NCI-H446 (cell line): ENCODE data around the gene EXOC4.
"Not testable (repeated sequence)": the region's sequence is repeated elsewhere in the genome, so short reads cannot be mapped to it uniquely, and the experiment has no call there.

Source experiments
- DNase-seq, 2 experiments: peaks; one replicate each; lab custom pipeline; 2025; lab: John Stamatoyannopoulos, UW

Gene EXOC4

DNA sequence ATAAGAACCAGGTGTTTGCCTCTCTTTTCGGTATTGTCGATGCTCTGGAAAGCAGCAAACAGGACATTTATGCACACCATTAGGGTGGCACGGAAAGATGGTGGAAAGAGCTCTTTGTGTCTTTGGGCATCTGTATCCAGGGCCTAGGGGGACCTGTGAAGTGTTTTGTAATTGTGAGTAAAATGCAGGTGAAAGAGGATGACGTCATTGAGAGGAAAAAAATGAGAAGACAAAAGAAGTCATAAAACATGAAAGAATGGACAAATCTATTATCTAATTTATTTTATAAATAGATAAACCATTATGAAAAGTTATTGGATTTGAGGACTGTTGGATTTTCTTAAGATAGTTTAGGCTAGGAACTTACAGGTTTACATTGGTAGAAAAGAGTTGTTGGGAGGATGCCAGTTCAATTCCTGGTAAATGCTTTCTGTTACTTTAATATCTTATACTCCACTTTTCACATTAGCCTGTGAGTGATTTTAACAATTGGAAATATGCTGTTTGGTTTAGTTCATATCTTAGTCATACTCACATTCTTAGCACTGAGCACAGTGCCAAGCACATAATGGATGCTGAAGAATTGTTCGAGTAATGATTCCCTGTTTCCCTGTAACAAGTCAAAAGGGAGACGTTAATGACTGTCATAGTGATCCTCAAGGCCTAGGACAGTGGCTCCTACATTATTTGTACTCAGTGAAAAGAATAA is 62.6 kb downstream of the EXOC4 start:
- DNase-seq = no peak

DNA sequence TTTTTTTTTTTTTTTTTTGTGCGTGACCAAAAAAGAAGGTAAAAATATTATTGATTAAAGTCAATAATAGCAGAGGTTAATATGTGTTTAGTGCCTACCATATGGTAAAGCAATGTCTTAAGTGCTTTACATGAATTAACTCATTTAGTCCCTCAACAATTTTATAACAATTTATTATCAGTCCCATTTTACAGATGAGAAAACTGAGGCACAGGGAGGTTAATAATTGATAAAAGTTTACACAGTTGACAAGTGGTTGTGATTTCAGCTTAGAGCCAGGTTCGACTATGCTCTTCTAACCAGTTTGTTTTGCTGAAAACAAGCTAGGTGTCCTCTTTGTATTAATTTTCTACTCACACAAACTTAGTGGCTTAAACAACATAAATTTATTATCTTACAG is 67.0 kb downstream of the EXOC4 start:
- no peak for DNase-seq

DNA sequence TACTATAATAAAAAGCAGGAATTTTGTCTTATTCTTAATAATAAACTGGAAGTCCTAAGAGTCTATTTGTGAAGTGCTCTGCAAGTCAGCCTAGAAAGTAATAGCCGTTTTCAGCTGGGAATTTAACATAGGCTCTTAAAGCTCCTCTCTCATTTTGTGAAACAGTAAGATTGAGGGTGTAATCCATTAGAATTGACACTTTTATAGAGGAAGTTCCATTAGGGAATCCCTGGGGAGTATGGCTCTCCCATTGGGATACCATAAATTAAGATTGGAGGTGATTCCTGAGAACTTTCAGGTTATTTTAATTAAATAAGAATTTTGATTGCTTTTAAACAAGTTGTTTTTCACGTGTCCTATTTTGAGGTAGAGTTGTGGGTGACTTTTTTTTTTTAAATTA is 68.0 kb downstream of the EXOC4 start:
- DNase-seq = no peak

DNA sequence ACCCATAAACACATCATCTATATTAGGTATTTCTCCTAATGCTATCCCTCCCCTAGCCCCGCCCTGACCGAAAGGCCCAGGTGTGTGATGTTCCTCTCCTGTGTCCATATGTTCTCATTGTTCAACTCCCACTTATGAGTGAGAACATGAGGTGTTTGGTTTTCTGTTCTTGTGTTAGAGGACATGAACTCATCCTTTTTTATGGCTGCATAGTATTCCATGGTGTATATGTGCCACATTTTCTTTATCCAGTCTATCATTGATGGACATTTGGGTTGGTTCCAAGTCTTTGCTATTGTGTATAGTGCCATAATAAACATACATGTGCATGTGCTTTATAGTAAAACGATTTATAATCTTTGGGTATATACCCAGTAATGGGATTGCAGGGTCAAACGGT is 68.5 kb downstream of the EXOC4 start:
- DNase-seq = not testable (repeated sequence)

DNA sequence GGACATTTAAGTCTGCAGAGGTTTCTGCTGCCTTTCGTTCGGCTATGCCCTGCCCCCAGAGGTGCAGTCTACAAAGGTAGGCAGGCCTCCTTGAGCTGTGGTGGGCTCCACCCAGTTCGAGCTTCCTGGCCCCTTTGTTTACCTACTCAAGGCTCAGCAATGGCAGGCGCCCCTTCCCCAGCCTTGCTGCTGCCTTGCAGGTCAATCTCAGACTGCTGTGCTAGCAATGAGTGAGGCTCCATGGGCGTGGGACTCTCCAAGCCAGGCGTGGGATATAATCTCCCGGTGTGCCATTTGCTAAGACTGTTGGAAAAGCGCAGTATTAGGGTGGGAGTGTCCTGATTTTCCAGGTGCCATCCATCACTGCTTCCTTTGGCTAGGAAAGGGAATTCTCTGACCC is 73.9 kb downstream of the EXOC4 start:
- DNase-seq = not testable (repeated sequence)

DNA sequence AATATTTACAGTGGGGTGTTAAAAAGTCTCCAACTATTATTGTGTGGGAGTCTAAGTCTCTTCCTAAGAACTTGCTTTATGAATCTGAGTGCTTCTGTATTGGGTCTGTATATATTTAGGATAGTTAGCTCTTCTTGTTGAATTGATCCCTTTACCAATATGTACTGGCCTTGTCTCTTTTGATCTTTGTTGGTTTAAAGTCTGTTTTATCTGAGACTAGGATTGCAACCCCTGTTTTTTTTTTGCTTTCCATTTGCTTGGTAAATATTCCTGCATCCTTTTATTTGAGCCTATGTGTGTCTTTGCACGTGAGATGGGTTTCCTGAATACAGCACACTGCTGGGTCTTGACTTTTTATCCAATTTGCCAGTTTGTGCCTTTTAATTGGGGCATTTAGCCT is 75.1 kb downstream of the EXOC4 start:
- DNase-seq = not testable (repeated sequence)

DNA sequence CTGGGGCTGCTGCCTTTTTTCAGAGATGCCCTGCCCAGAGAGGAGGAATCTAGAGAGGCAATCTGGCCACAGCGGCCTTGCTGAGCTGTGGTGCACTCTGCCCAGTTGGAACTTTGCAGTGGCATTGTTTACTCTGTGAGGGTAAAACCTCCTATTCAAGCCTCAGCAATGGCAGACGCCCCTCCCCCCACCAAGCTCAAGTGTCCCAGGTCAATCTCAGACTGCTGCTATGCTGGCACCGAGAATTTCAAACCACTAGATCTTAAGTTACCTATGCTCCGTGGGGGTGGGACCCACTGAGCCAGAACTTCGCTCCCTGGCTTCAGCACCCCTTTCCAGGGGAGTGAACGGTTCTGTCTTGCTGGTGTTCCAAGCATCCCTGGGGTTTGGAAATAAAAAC is 77.2 kb downstream of the EXOC4 start:
- DNase-seq = no peak

DNA sequence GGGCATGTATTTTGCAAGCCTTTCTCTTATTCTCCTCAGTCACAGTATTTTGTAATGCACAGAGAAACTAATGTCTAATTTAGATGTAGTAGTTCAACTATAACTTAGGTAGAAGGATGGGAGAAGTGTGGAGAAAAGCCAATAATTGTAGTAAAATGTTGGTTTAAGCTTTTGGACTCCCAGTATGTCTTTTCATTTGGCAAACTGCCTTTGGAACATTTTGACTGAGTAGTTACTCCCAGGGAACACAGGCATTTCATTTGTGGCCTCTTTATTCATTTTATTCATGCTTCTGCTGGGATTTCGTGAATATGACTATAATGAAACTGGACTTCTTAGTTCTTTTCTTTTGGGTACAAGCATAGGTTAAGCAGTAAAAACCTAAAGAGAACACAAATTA is 79.0 kb downstream of the EXOC4 start:
- no peak for DNase-seq

DNA sequence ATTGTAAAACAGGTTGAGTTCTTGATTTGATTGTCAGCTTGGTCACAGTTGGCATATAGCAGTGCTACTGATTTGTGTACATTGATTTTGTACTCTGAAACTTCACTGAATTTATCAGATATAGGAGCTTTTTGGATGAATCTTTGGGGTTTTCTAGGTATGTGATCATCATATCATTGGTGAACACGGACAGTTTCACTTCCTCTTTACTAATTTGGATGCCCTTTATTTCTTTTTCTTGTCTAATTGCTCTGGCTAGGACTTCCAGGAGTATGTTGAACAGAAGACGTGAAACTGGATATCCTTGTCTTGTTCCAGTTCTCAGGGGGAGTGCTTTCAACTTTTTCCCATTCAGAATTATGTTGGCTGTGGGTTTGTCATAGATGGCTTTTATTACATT is 86.9 kb downstream of the EXOC4 start:
- DNase-seq = no peak

DNA sequence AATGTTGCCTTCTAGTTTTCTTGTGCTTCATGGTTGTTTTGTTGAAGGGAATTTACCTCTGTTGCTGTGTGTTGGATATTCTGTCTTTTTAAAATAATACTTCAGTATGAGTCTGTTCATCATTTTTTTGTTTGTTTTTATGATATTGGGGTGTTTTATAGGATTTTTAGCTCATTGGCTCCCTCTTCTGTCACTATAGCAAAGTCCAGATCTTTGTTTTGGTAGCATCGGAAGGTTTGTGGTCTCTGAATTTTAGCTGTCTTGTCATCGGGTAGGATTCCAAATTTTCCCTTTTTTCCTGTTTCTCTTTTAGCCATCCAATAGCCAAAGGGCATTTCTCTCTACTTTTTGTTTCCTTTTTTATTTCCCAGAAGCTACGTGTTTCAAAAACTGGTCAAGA is 91.4 kb downstream of the EXOC4 start:
- no peak for DNase-seq

DNA sequence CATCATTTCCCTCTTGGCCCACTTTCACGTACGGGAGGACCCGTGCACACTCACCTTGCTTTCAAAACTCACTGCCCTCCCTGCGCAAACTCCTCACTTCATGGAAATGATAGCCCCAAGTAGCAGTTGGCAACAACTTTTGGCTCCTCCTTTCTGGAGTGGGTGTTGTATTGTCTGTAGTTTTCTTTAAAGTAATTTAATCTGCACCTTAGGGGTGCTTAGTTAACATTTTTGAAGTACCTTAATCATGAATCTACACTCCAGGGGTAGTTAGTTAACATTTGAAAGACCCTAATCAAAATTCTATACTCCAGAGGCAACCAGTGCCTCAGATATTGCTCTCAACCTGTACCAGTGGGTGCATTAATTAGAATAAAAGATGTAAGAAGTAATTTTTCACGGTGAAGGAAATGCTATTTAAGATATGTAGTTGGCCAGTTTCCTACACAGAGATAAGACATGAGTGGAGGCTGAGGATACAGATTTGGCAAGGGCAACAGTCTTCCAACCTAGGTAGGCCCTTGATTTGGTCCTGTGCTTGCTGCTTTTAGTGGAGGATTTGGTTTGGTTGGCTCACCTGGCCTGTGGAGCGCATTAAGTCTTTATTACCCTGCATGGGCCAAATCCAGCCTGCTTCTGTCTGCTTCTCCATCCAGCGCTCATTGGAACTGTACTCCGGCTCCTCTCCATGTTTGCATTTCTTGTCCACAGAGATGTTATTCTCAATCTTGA is 93.0 kb downstream of the EXOC4 start:
- DNase-seq = no peak

DNA sequence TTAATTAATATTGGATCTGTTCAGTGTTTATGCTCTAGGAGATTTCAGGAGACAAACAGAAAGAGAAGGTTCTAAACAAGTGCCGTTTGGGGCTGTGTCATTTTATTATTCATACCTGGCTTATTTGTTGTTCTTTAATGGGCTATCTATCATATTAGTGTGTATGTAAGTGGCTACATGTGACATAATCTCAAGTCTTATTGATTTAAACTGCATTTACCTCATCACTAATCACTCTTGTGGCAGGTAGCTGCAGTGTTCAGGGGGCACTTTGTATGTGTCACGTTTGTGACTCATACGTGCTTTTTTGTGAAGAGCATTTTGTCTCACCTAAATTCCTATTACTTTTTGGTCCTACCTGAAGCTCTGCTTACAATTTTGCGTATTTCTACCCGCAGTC is 95.4 kb downstream of the EXOC4 start:
- DNase-seq = no peak

DNA sequence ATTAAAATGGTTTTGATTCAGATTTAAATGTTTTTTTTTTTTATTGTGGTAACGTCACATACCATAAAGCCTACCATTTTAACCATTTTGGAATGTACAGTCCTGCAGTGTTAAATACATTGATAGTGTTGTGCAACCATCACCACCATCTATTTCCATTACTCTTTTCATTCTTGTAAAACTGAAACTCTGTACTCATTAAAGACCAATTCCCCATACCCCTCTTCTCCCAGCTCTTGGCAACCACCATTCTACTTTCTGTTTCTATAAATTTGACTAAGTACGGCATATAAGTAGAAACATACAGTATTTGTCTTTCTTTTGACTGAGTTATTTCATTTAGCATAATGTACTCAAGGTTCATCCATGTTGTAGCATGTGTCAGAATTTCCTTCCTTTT is 96.2 kb downstream of the EXOC4 start:
- DNase-seq = no peak

DNA sequence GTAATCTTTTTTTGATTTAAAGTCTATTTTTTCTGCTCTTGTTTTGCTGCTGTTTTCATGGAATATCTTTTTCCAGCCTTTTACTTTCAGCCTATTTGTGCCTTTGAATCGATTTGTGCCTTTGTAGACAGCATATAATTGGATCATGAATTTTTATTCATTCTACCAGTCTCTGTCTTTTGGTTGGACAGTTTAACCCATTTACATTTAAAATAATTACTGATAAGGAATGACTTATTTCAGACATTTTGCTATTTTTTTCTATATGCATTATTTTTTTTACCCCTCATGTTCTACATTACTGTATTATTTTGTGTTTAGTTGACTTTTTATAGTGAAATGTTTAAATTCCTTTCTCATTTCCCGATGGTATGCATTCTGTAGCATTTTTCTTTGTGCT is 99.6 kb downstream of the EXOC4 start:
- no peak for DNase-seq

DNA sequence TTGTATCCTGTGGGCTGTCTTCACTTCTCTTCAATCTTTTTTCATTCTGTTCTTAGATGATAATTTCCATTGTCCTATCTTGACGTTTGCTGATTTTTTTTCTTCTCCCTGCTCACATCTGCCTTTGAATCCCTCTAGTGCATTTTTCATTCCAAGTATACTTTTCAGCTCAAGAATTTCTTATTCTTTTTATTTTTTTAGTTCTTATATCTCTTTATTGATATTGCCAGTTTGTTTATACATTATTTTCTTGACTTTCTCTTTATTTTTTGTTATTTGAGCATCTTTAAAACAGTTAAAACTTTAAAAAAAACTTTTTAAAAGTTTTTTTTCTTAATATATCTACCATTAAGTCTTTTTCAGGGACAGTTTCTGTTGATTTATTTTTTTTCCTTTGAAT is 100.9 kb downstream of the EXOC4 start:
- DNase-seq = no peak

DNA sequence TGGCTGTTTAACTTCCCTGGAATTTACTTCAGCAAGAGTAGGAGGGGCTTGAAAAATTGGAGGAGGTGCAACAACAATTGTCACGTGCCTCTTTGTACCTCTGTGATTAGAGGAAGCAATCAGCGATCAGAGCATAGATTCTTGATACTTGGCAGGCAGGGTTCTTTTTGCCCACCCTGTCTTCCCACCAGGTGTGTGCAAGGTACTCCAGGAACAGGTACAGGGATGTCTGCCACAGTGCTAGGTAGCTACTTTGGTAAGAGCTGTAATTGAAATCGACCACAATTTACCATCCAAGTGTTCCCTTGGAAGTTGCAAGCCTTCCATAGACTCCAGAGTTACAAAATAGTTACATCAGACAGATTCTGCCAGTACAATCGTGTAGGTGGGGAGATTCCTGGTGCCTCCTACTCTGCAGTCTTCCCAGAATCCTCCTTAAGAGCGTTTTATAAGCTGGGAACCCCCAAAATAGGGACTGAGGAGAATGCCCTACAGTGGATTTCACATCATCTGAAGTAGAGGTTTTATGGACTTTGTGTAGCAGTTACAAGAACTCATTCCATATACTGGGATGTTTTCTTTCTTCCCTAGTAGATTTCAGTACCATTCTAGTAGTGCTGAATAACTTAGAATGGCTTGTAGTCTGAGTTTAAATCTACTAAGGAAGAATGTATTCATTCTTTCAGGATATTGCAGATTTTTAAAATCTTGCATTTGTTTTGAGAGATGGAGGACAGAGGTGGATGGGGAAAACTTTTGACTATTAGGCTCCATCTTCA is 101.9 kb downstream of the EXOC4 start:
- DNase-seq = no peak

DNA sequence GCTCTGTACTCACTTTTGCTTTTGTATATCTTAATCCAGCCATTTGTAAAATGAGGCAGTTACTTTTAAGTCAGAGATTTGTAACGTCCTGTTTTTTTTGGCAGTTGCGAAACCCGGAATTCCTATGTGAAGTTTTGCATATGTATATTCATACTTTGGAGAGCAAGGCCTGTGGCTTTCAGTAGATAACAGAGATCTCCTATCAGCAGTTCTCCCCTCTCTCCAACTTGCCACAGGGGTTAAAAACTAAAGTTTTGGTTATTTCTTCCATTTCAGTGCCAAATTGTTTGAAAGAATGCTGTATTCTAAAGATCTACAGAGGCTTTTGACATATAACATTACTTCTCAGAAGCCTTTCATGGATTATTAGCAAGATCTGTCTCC is 102.4 kb downstream of the EXOC4 start:
- DNase-seq = no peak

DNA sequence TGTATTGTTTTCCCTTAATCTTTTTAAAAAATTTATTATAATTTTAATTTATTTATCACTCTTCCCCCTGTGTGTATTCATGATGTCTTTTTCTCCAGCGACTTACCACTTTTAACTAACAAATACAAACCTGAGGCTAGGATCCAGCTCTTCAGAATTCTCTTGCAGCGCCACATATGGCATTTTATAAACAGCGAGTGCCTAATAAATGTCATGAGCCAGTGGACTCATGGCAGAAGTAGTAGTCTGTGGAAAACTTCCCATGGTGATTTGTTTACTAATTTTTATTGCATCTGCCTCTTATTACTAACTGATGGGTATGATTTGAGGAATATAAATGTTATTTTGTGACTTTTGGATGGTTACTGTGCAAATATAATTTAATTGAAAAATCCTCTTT is 102.9 kb downstream of the EXOC4 start:
- DNase-seq = no peak

DNA sequence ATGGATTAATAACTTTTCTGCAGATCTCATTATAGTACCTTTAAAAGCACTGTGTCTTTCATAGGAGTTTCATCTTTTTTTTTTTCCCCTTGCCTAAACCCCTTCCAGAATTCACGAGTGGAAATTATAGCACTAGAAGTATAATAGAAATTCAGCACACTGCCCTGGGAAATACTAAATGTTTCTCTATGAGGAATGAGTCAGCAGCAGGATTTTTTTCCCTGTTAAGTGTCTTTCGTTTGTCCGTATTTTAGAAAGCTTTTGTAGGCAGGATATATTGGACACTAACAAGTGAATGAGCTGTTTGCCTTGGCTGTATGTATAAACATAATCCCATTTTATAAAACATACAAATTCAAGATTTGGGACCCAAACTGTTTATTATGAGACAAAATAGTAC is 105.8 kb downstream of the EXOC4 start:
- DNase-seq = no peak

DNA sequence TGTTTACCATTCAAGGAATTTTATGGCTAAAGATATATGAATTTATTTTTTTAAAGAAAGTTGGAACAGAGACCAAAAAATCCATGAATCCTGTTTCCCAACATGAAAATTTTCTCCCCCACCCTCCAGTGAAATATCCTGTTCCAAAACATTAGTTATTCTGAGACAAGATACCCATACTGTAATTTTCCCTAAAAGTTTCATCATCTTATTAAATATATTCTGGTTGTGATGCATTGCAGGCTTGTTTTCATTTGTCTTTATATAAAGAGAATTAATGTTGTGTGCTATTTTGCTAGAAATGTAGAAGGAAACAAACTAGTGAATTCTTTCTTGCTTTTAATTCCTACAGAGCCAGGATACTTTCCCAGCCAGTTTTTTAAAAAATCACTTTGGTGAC is 106.6 kb downstream of the EXOC4 start:
- DNase-seq = no peak

DNA sequence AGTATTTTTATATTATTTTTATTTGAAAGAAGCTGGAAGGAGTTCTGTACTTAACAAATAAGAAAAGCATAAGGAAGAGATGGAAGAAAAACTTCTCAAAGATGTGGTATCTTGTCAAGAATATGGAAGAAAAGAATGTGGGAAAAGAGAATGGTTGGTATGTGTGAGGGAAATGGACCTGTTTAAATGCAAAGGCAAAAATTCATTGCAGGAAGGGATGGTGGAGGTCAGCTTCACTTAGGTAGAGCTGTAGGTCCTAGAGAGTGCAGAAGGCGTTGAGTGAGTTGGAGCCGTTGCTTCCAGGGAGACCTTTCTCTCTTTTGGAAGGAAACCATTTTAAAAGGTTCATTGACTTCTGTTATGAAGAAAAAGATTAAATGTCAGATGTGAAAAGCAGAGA is 107.3 kb downstream of the EXOC4 start:
- no peak for DNase-seq

DNA sequence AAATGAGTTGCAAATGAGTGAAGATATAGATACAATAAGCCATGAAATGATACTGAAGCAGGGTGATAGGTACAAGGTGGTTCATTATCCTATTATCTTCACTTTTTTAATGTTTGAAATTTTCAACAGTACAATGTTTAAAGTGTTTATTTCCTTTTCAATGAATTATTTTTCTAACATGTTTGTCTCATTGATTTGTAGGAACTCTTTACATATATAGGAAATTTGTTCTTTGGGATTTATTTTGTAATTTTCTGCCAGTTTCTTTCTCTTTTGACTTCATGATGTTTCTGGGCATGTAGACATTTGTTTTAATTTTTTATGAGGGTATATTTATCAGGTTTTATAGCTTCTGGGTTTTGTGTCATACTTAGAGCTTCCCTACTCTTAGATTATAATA is 108.9 kb downstream of the EXOC4 start:
- DNase-seq = no peak
